ENCODE measurements around the gene ISLR. TPM values are rescaled to one million over a fixed set of nuclear protein-coding genes. Genes with fewer than 3 reads are reported as not detected.

ISLR gene
- total RNA-seq, 1 experiment from 2014 or later: 0.11 TPM

DNA sequence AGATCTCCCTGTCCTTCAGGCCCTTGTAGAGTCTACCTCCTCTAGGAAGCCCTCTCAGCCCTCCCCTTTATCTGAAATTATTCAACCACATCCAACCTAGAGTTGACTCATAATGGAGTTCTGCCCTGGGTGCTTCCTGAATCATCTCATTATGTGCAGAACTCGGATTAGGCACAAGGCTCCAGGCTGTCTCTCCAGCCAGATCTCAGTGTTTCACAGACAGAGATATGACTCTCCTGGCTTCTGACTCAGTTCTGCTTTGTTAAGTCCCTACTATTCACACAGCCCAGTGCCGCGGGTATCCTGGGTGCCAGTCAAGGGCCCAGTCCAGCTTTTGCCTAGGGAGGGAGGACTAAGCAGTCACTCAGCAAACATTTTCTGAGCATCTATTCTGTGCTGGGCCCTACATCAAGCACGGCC, 19.8 kb downstream of the ISLR start:
- H4K91ac ChIP-seq (ENCODE audit: insufficient read length, low read depth, low read length): no peak overlapping the region
- no peaks in the 10 kb centered on the region for H3K9me3 Mint-ChIP-seq
- no peak overlapping the region for H4K8ac ChIP-seq (replicated peaks; ENCODE audit: insufficient read length, low read depth, low read length)
- H3K56ac ChIP-seq (ENCODE audit: insufficient read length, low read depth, low read length): no peak overlapping the region
- H3K18ac ChIP-seq (ENCODE audit: insufficient read length, low read depth, low read length): no peak overlapping the region
- no peaks in the 10 kb centered on the region for H3K9me3 ChIP-seq (ENCODE audit: control insufficient read depth, low read depth, low read length)
- no peaks in the 10 kb centered on the region for H3K4me1 ChIP-seq (ENCODE audit: insufficient read depth, low read length)
- H3K27ac ChIP-seq (ENCODE audit: insufficient read length, low read depth, low read length): no peak overlapping the region
- H4K5ac ChIP-seq (ENCODE audit: insufficient read length, low read depth, low read length): no peak overlapping the region
- peaks cover 0 to 9% of the 10 kb centered on the region in 2 experiments for H3K4me1 Mint-ChIP-seq
- H3K4me2 ChIP-seq (ENCODE audit: insufficient read depth, insufficient read length, low read length): no peak overlapping the region
- no peak overlapping the region for H3K23ac ChIP-seq (ENCODE audit: insufficient read length, low read depth, low read length)
- no peak for TF ChIP-seq CTCF (conservative IDR thresholded peaks at IDR 0.05)
- no peak overlapping the region for H2AFZ ChIP-seq (ENCODE audit: low read length)
- no peaks in the 10 kb centered on the region for H3K79me1 ChIP-seq (ENCODE audit: insufficient read depth, low read depth, low read length, poor library complexity, severe bottlenecking)
- DNase-seq: no peak
- no CpG with 5 or more reads among the region's 4 CpGs for WGBS (ENCODE audit: extremely low coverage, insufficient read length, low lambda C conversion rate)
- no peaks in the 10 kb centered on the region for H3K23me2 ChIP-seq (ENCODE audit: insufficient read length, low read depth, low read length, poor library complexity, severe bottlenecking)
- no peak overlapping the region for H3K27ac Mint-ChIP-seq
- H3K27me3 Mint-ChIP-seq (ENCODE audit: low read depth): peaks cover 3% of the 10 kb centered on the region; the same call in 1 of the 2 replicates
- no peak overlapping the region for H2BK5ac ChIP-seq (ENCODE audit: insufficient read length, low read length)
- no peak overlapping the region for H2BK15ac ChIP-seq (ENCODE audit: low read depth, low read length)
- H3K4ac ChIP-seq (ENCODE audit: low read depth, low read length): no peak overlapping the region
- no peak overlapping the region for H3K4me3 Mint-ChIP-seq
- no peaks in the 10 kb centered on the region for H4K20me1 ChIP-seq (ENCODE audit: control insufficient read depth, insufficient read depth, insufficient read length)
- H3K36me3 Mint-ChIP-seq (ENCODE audit: insufficient read depth in 1 of 3, low read depth in 3 of 3): no peaks in the 10 kb centered on the region; a peak in 2 of 7 replicates
- H2BK20ac ChIP-seq (ENCODE audit: low read depth, low read length, poor library complexity, severe bottlenecking): no peak overlapping the region
- H3K79me2 ChIP-seq (ENCODE audit: insufficient read depth, low read length): no peaks in the 10 kb centered on the region
- no peak overlapping the region for H3K9ac ChIP-seq (ENCODE audit: extremely low read depth, insufficient read length, low read length)
- H2BK120ac ChIP-seq (ENCODE audit: low read depth, low read length, poor library complexity, severe bottlenecking): no peak overlapping the region
- no peak overlapping the region for H2BK12ac ChIP-seq (ENCODE audit: insufficient read length, low read depth, low read length)
- H2AK5ac ChIP-seq (ENCODE audit: insufficient read length, low read length): no peak overlapping the region
- H3K14ac ChIP-seq (ENCODE audit: insufficient read depth, low read length): no peak overlapping the region
- H3T11ph ChIP-seq (ENCODE audit: low read length): no peak overlapping the region
- H3K27me3 ChIP-seq (ENCODE audit: insufficient read depth, low read length): no peaks in the 10 kb centered on the region

All from H9 (cell line).